ENCODE results near the gene NFIX. TPM values are rescaled to one million over a fixed set of nuclear protein-coding genes. Genes with fewer than 3 reads are reported as not detected.

Gene NFIX
- total RNA-seq, 4 donors from 2014 or later: 39.8 to 55.8 (median 48.2) TPM

DNA sequence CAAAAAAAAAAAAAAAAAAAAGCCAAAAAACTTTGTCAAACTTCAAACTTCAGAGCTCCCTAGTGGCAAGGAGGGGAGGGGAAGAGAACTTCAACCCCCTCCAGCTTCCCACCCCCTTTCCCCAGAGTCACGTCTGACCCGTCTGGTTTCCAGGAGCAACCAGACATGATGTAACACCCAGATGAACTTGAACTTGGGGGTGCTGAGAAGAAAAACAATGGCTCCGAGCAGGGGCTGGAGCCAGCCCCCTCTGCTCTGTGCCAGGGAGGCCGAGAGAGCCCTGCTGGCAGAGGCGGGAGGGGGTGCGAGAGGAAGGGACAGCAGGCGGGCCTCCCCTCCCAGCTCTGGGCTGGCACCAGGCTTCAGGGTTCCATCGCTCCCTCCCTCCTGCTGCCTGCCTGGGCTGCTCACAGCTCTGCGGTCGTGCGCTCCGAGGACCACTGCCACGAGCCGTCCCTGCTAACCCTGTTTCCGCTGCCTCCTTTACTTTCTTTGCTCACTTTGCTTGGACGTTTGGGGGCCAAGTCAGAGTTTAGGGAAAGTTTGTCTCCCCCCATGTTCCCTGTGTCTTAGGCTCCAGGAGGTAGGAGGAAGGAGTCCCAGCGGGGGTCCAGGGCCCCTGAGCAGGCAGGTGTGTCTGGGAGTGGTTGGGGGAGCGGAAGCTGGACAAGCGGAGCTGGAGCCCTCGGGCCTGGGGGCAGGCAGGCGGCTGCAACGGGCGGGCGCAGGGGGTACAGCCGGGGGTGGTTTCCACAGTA lies 96.3 kb downstream of the NFIX start:
- Histone ChIP-seq H3K27me3 (no peaks in the 10 kb centered on the region), H3K4me1 (peaks cover 0 to 79% (median 62%) of the 10 kb centered on the region in 4 donors), H3K27ac (peak overlapping the region; percentile 43 to 88 (median 82)), H3K4me3 (no peak overlapping the region), H3K36me3 (peaks cover 0 to 40% (median 0%) of the 10 kb centered on the region in 3 donors), H3K9me3 (no peaks in the 10 kb centered on the region)
- WGBS, 2 donors: 14 to 32% methylated on average over 25 of the region's 25 CpGs
- peak in 1 of 2 donors; percentile 61 for DNase-seq (ENCODE audit: low spot score in 2 of 2)
- TF ChIP-seq, protein P1, sequence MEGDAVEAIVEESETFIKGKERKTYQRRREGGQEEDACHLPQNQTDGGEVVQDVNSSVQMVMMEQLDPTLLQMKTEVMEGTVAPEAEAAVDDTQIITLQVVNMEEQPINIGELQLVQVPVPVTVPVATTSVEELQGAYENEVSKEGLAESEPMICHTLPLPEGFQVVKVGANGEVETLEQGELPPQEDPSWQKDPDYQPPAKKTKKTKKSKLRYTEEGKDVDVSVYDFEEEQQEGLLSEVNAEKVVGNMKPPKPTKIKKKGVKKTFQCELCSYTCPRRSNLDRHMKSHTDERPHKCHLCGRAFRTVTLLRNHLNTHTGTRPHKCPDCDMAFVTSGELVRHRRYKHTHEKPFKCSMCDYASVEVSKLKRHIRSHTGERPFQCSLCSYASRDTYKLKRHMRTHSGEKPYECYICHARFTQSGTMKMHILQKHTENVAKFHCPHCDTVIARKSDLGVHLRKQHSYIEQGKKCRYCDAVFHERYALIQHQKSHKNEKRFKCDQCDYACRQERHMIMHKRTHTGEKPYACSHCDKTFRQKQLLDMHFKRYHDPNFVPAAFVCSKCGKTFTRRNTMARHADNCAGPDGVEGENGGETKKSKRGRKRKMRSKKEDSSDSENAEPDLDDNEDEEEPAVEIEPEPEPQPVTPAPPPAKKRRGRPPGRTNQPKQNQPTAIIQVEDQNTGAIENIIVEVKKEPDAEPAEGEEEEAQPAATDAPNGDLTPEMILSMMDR (IDR thresholded peaks at IDR 0.05): peak in 1 of 5 experiments; percentile 31
- TF ChIP-seq POLR2A (IDR thresholded peaks at IDR 0.05) (no peak), EP300 (IDR thresholded peaks at IDR 0.05) (peak in 1 of 2 donors; percentile 70)

DNA sequence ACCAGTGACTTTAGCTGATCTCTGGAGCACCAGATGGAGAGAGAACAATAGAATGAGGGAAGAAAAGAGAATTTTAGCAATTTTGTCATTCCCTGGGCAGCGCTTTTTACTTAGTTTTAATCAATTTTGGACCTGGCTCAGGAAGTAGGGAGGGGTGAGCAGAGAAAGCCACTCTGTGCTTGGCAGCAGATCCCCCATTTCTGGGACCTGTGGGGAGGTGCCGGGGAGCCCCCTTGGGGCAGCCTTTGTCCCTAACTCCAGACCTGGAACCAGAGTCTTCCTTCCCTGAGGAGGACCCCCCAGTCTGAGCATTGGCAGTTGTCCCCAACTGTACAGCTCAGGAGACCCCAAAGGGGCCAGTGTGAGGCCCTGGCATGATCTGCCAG lies 96.9 kb downstream of the NFIX start:
- 31 to 45% methylated on average over 2 of the region's 2 CpGs for WGBS, 2 donors
- TF ChIP-seq, protein P1 (IDR thresholded peaks at IDR 0.05): no peak
- no peak for TF ChIP-seq EP300 (IDR thresholded peaks at IDR 0.05)
- TF ChIP-seq POLR2A (IDR thresholded peaks at IDR 0.05): no peak
- Histone ChIP-seq H3K9me3 (no peaks in the 10 kb centered on the region), H3K4me1 (peaks cover 0 to 83% (median 64%) of the 10 kb centered on the region in 4 donors), H3K4me3 (no peak overlapping the region), H3K27me3 (no peaks in the 10 kb centered on the region), H3K36me3 (peaks cover 0 to 36% (median 0%) of the 10 kb centered on the region in 3 donors), H3K27ac (peak overlapping the region; percentile 43 to 88 (median 82))
- no peak for DNase-seq (ENCODE audit: low spot score in 2 of 2)

DNA sequence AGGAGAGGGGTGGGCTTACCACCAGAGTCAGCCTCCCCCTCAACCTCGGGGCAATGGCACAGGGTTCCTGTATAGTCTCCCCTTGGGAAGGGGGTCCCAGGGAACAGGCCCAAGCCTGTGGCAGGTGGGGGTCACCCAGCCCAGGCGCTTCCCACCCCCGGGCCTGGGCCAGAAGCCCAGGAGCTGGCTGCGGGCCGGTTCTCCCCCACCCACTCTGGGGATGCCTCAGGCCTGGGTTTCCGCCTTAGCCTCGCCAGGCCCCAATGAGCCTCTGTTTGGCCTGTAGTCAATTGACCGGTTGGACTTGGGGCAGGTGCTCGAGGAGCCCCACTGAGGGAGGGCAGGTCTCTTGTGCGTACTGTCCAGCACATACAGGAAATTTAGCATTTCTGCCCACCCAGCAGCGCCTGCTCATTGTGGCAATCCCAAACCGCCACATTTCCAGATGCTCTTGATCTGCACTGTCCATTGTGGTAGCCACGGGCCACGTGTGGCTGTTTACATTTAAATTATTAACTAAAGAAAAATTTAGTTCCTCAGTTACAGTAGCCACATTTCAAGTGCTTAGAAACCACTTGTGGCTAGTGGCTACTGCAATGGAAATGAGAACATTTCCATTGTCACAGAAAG lies 97.4 kb downstream of the NFIX start:
- DNase-seq (ENCODE audit: low spot score in 2 of 2): no peak
- Histone ChIP-seq H3K9me3 (no peaks in the 10 kb centered on the region), H3K27me3 (no peaks in the 10 kb centered on the region), H3K4me1 (peaks cover 0 to 89% (median 68%) of the 10 kb centered on the region in 4 donors), H3K4me3 (no peak overlapping the region), H3K27ac (peak overlapping the region; percentile 72 to 88 (median 82)), H3K36me3 (peaks cover 0 to 32% (median 0%) of the 10 kb centered on the region in 3 donors)
- 35 to 79% methylated on average over 4 to 10 of the region's 14 CpGs for WGBS, 2 donors
- TF ChIP-seq, protein P1 (IDR thresholded peaks at IDR 0.05): no peak

DNA sequence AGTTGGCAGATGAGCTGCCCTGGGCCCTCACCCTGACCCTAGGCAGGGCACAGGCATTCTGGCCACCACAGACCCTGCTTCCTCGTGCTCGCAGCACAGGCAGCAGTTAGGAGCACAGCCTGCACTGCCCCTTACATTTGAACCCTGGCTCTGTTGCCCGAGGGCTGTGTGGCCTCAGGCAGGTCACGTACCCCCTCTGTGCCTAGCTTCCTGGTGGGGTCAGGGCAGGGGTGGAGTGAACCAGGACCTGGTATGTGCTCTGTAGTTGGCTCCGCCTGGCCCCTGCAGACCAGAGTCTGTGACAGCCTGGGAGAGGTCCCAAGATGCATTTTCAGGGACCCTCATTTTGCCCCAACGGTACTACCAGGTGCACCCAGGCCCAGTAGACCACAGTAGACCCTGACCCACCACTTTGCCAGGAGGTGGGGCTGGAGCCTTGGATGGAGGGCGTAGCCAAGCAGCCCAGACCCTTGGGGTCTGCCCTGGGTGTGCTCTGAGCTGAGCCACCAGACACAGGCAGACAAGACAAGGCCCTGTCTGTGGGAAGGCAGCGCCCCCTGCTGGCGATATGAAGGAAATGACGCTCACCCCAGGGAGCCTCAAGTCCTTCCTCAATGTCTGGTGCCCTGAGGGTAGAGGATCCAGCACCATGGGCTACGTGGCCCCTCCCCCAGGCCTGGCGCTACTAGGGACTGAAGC lies 98.3 kb downstream of the NFIX start:
- no peaks in the 10 kb centered on the region for H3K9me3 ChIP-seq
- H3K27ac ChIP-seq: peak overlapping the region; percentile 72 to 88 (median 82)
- 17 to 36% methylated on average over 6 to 12 of the region's 12 CpGs for WGBS, 2 donors

More for the DNA sequence above, 98.3 kb downstream of the NFIX start:
- peak; percentile 60 to 70 for DNase-seq (ENCODE audit: low spot score in 2 of 2)
- H3K27me3 ChIP-seq: no peaks in the 10 kb centered on the region
- H3K4me1 ChIP-seq: peaks cover 0 to 97% (median 74%) of the 10 kb centered on the region in 4 donors
- no peak overlapping the region for H3K4me3 ChIP-seq
- peaks cover 0 to 23% (median 0%) of the 10 kb centered on the region in 3 donors for H3K36me3 ChIP-seq
- TF ChIP-seq, protein P1 (IDR thresholded peaks at IDR 0.05): peak; percentile 87 to 99 (median 98)
- TF ChIP-seq POLR2A (IDR thresholded peaks at IDR 0.05): no peak

Data from tibial nerve (tissue), 4 donors.